HepG2 (cell line): Measurements from ENCODE around the gene ANKZF1. TPM values are rescaled to one million over a fixed set of nuclear protein-coding genes. Genes with fewer than 3 reads are reported as not detected.

Source experiments
- ARNTL ChIP-seq: sonication (generic); formaldehyde crosslinking; IDR thresholded peaks from 2 replicates; pipeline ENCODE4 v1.4.0; 2020; ENCODE audit warnings: mild to moderate bottlenecking, missing genetic modification reagents
- BCL3 ChIP-seq: sonication (generic); formaldehyde crosslinking; IDR thresholded peaks from 2 replicates; pipeline ENCODE4 v1.5.1; 2020; ENCODE audit warnings: mild to moderate bottlenecking, missing genetic modification reagents, moderate library complexity
- CCAR2 ChIP-seq: fragments of 200-400 bp; formaldehyde crosslinking; optimal IDR thresholded peaks from 2 replicates; pipeline ENCODE3; 2018; ENCODE audit warnings: low read depth, mild to moderate bottlenecking, low read length, moderate library complexity
- DPF2 ChIP-seq: sonication (generic); formaldehyde crosslinking; IDR thresholded peaks from 2 replicates; pipeline ENCODE4 v1.4.0; 2020; ENCODE audit warnings: mild to moderate bottlenecking, low read depth, missing genetic modification reagents, borderline replicate concordance
- DR1 ChIP-seq: sonication (generic); formaldehyde crosslinking; IDR thresholded peaks from 2 replicates; pipeline ENCODE4 v1.8.0; 2021; ENCODE audit warnings: mild to moderate bottlenecking, missing genetic modification reagents, inconsistent platforms
- ETS1 ChIP-seq: sonication (generic); formaldehyde crosslinking; IDR thresholded peaks from 2 replicates; pipeline ENCODE4 v1.4.0; 2020; ENCODE audit warnings: missing genetic modification reagents
- FOXJ3 ChIP-seq: sonication (generic); formaldehyde crosslinking; IDR thresholded peaks from 2 replicates; pipeline ENCODE4 v1.4.0; 2020; ENCODE audit warnings: missing genetic modification reagents, mild to moderate bottlenecking, borderline replicate concordance
- FOXP1 ChIP-seq, 2 experiments: fragments of 450-650 bp in 1 of 2; IDR thresholded peaks; 2 replicates each; pipeline ENCODE4 v1.6.1; 2017 to 2018; ENCODE audit warnings: antibody characterized with exemption in 1 of 2
- HMGA1 ChIP-seq: sonication (generic); formaldehyde crosslinking; conservative IDR thresholded peaks from 2 replicates; pipeline ENCODE4 v1.4.0; 2020; ENCODE audit warnings: missing genetic modification reagents
- KDM5A ChIP-seq: fragments of 200-600 bp; sonication (generic); IDR thresholded peaks from 2 replicates; pipeline ENCODE4 v1.7.0; 2018; ENCODE audit warnings: antibody characterized with exemption, mild to moderate bottlenecking, low read length, borderline replicate concordance
- KLF16 ChIP-seq, 2 experiments: sonication (generic) in 1 of 2; formaldehyde crosslinking in 1 of 2; IDR thresholded peaks; 2 replicates each; pipeline versions ENCODE4 v1.6.1 to v1.8.0; 2016 to 2023; ENCODE audit warnings: missing genetic modification reagents in 2 of 2, missing compliant biosample characterization in 1 of 2
- LCORL ChIP-seq, 2 experiments: fragments of 450-650 bp in 1 of 2; sonication (generic) in 1 of 2; formaldehyde crosslinking in 1 of 2; IDR thresholded peaks; 2 replicates each; pipeline versions ENCODE4 v1.5.0 to v1.6.1; 2017 to 2020; ENCODE audit warnings: antibody characterized with exemption in 1 of 2, missing genetic modification reagents in 1 of 2
- MIXL1 ChIP-seq: IDR thresholded peaks from 2 replicates; pipeline ENCODE4 v1.6.1; 2016
- MTERF4 ChIP-seq: sonication (generic); formaldehyde crosslinking; IDR thresholded peaks from 2 replicates; pipeline ENCODE4 v1.8.0; 2023; ENCODE audit warnings: mild to moderate bottlenecking, missing genetic modification reagents
- NRL ChIP-seq: sonication (generic); formaldehyde crosslinking; IDR thresholded peaks from 2 replicates; pipeline ENCODE4 v1.5.0; 2020; ENCODE audit warnings: missing genetic modification reagents, mild to moderate bottlenecking, moderate library complexity, borderline replicate concordance
- ONECUT2 ChIP-seq: sonication (generic); formaldehyde crosslinking; IDR thresholded peaks from 2 replicates; pipeline ENCODE4 v1.4.0; 2020; ENCODE audit warnings: missing genetic modification reagents
- RBFOX2 ChIP-seq: fragments of 200-400 bp; formaldehyde crosslinking; IDR thresholded peaks from 2 replicates; pipeline ENCODE4 v1.6.1; 2017; ENCODE audit warnings: low read depth, mild to moderate bottlenecking, low read length
- REXO4 ChIP-seq: sonication (generic); formaldehyde crosslinking; IDR thresholded peaks from 2 replicates; pipeline ENCODE4 v1.8.0; 2022; ENCODE audit warnings: missing genetic modification reagents, mild to moderate bottlenecking, borderline replicate concordance
- RFX5 ChIP-seq: IDR thresholded peaks from 2 replicates; pipeline ENCODE4 v1.6.1; 2011; ENCODE audit warnings: low read depth, low read length, improper control_type of control experiment
- SIX4 ChIP-seq: sonication (generic); formaldehyde crosslinking; IDR thresholded peaks from 2 replicates; pipeline ENCODE4 v1.4.0; 2020; ENCODE audit warnings: missing genetic modification reagents
- SNAPC5 ChIP-seq: sonication (generic); formaldehyde crosslinking; IDR thresholded peaks from 2 replicates; pipeline ENCODE4 v1.8.1; 2023; ENCODE audit warnings: mild to moderate bottlenecking, missing genetic modification reagents, borderline replicate concordance
- ZBTB26 ChIP-seq: IDR thresholded peaks from 2 replicates; pipeline ENCODE4 v1.6.1; 2016; ENCODE audit warnings: missing compliant biosample characterization, missing genetic modification reagents, borderline replicate concordance
- ZNF235 ChIP-seq: sonication (generic); formaldehyde crosslinking; IDR thresholded peaks from 2 replicates; pipeline ENCODE4 v1.8.1; 2023; ENCODE audit warnings: mild to moderate bottlenecking, missing genetic modification reagents, borderline replicate concordance
- ZNF773 ChIP-seq: sonication (generic); formaldehyde crosslinking; IDR thresholded peaks from 2 replicates; pipeline ENCODE4 v1.4.0; 2020; ENCODE audit warnings: missing genetic modification reagents, borderline replicate concordance
- polyA plus RNA-seq, 8 experiments: library from polyadenylated mRNA; depleted of rRNA in 3 of 8; stranded (reverse) in 7 of 8; unstranded in 1 of 8; fragments of >200 nt; fragmentation: Illumina TruSeq in 4 of 8; extraction: Trizol in 4 of 8; gene quantifications; 2 replicates each; pipeline versions ENCODE4 v1.2.1 to v1.2.3, GENCODE V29; 2011 to 2016; ENCODE audit warnings: low read depth in 4 of 8, missing spikeins in 1 of 8, mixed read lengths in 1 of 8; ENCODE audit not compliant: insufficient read depth in 1 of 8
- total RNA-seq, 5 experiments: library from RNA; depleted of rRNA; stranded (reverse); fragments of >200 nt; fragmentation: Illumina TruSeq; extraction: Trizol; gene quantifications; 2 replicates each; pipeline ENCODE4 v1.2.3, GENCODE V29; 2016; ENCODE audit warnings: low read depth in 1 of 5

The ANKZF1 gene
- total and polyA plus RNA-seq, 2 of the 13 experiments (the other 11 are each of a cell fraction or from before 2014, with no cell fraction given): 25.3 to 128 TPM

GRCh38 chr2:219229305-219230058 is at the start of gene ANKZF1, which contains the start of gene ATG9A (continued):
- TF ChIP-seq REXO4 (CRISPR knock-in tag) (no peak), NRL (0 out of 2 replicates have a peak, but pooled peaks have one; percentile 28), DR1 (CRISPR knock-in tag) (peak; percentile 87), FOXJ3 (peak; percentile 13; the same call in 1 of the 2 replicates), ZNF773 (CRISPR knock-in tag) (peak; percentile 47; the same call in 1 of the 2 replicates), FOXP1 (IDR thresholded peaks at IDR 0.05) (peak; percentile 81; the same call in 1 of the 2 replicates), FOXP1 (CRISPR knock-in tag; IDR thresholded peaks at IDR 0.05) (peak; percentile 75), BCL3 (CRISPR knock-in tag) (peak; percentile 83), ZNF235 (no peak), ZBTB26 (peak; percentile 42), KDM5A (peak; percentile 96), SNAPC5 (no peak; the same call in 1 of the 2 replicates), RFX5 (peak; percentile 87), KLF16 (CRISPR knock-in tag; IDR thresholded peaks at IDR 0.05) (peak in 1 of 2 experiments; percentile 88; a peak in 1 of 4 replicates), LCORL (IDR thresholded peaks at IDR 0.05) (no peak), LCORL (CRISPR knock-in tag; IDR thresholded peaks at IDR 0.05) (no peak; the same call in none of the 2 replicates), ARNTL (CRISPR knock-in tag) (0 out of 2 replicates have a peak, but pooled peaks have one; percentile 7), DPF2 (CRISPR knock-in tag) (no peak), ONECUT2 (CRISPR knock-in tag) (peak; percentile 71), MTERF4 (CRISPR knock-in tag) (peak; percentile 43; the same call in 1 of the 2 replicates), ETS1 (CRISPR knock-in tag) (0 out of 2 replicates have a peak, but pooled peaks have one; percentile 24), HMGA1 (CRISPR knock-in tag) (no peak), MIXL1 (CRISPR knock-in tag) (no peak), CCAR2 (no peak), RBFOX2 (peak; percentile 93), SIX4 (CRISPR knock-in tag) (0 out of 2 replicates have a peak, but pooled peaks have one; percentile 5)
